Lower lobe of right lung (tissue), 2 donors: ENCODE results near the gene CTNNA2. TPM values are rescaled to one million over a fixed set of nuclear protein-coding genes. Genes with fewer than 3 reads are reported as not detected.

ENCODE experiments used
- ATAC-seq, 2 donors: fragments of 200-7000 bp; cut with Tn5 transposase; one replicate each; pipeline ENCODE4 v1.9.1; 2020 to 2022; ENCODE audit warnings: mild to moderate bottlenecking in 2 of 2, moderate library complexity in 2 of 2
- DNase-seq: peaks from one replicate; pipeline ENCODE4 v3.0.0-alpha.2; 2020
- H3K27ac ChIP-seq: fragments of 200-600 bp; one replicate; pipeline ENCODE4 v1.8.0; 2022
- H3K27me3 ChIP-seq: fragments of 200-600 bp; one replicate; pipeline ENCODE4 v1.8.0; 2022; ENCODE audit warnings: low read depth
- H3K36me3 ChIP-seq: fragments of 200-600 bp; one replicate; pipeline ENCODE4 v1.8.0; 2022; ENCODE audit warnings: mild to moderate bottlenecking
- H3K4me1 ChIP-seq: fragments of 200-600 bp; one replicate; pipeline ENCODE4 v1.8.0; 2022
- H3K4me3 ChIP-seq: fragments of 200-600 bp; one replicate; pipeline ENCODE4 v1.8.0; 2022; ENCODE audit warnings: mild to moderate bottlenecking
- H3K9me3 ChIP-seq: fragments of 200-600 bp; one replicate; pipeline ENCODE4 v1.8.0; 2022
- CTCF ChIP-seq: fragments of 200-600 bp; IDR thresholded peaks from one replicate; pipeline ENCODE4 v1.8.0; 2022; ENCODE audit warnings: antibody characterized with exemption, mild to moderate bottlenecking
- intact Hi-C: fragments of 100-400 bp; cut with DNase I; formaldehyde crosslinking; loops from one replicate; pipeline ENCODE4 v1.11.0; 2022
- microRNA-seq: library from miRNA; unstranded; fragments of <30 nt; microRNA quantifications from one replicate; pipeline ENCODE4 v1.2.0, GENCODE V29; 2020; ENCODE audit warnings: borderline number of aligned reads
- total RNA-seq: library from RNA; stranded (reverse); fragmentation: NEBNext Ultra II Directional; extraction: Animal tissue kit (Norgen Biotek cat#: 25700); gene quantifications from one replicate; pipeline ENCODE4 v1.2.1, GENCODE V29; 2021
- donor health status: DM: no; HTN: yes; CAD: no; lungs with severe emphysema.

CTNNA2 gene
- total RNA-seq, 1 donor from 2014 or later, result not detected

- no peak overlapping the region for H3K27ac ChIP-seq
- TF ChIP-seq CTCF, result no peak
- DNase-seq (no peak), ATAC-seq (no peak)
- H3K4me1 ChIP-seq, result no peaks in the 10 kb centered on the region
- intact Hi-C loops, result no loop called here
- H3K9me3 ChIP-seq, result peaks cover 12% of the 10 kb centered on the region
- no peak overlapping the region for H3K4me3 ChIP-seq
- H3K36me3 ChIP-seq, result no peaks in the 10 kb centered on the region
- H3K27me3 ChIP-seq, result no peaks in the 10 kb centered on the region
These were observed 1138.6 kb downstream of the CTNNA2 start for GRCh38 chr2:80651435-80651834.

DNA sequence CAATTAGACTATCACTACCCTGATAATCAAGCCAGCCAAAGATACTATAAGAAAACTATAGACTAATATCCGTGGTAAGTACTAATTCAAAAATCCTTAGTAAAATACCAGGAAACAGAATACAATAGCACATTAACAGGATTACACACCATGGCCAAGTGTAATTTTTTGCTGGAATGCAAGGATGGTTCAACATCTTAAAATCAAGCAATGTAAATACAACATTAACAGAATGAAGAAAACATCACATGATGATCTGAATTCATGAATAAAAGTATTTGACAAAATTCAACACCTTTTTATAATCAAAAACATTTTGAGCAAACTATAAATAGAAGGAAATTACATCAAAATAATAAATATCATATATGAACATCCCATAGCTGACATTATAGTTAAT, 1142.4 kb downstream of the CTNNA2 start:
- Histone ChIP-seq H3K9me3 (peaks cover 12% of the 10 kb centered on the region), H3K36me3 (no peaks in the 10 kb centered on the region), H3K4me1 (no peaks in the 10 kb centered on the region), H3K27ac (no peak overlapping the region), H3K27me3 (no peaks in the 10 kb centered on the region), H3K4me3 (no peak overlapping the region)
- intact Hi-C loops, result no loop called here
- no peak for ATAC-seq
- TF ChIP-seq CTCF, result no peak
- DNase-seq, result no peak

GRCh38 chr2:80670763-80671162, 1157.9 kb downstream of the CTNNA2 start:
- no peak for ATAC-seq
- H3K4me3 ChIP-seq, result no peak overlapping the region

GRCh38 chr2:80687524-80687923, 1174.7 kb downstream of the CTNNA2 start:
- Histone ChIP-seq H3K9me3 (no peaks in the 10 kb centered on the region), H3K4me1 (no peaks in the 10 kb centered on the region), H3K27ac (no peak overlapping the region), H3K27me3 (no peaks in the 10 kb centered on the region), H3K36me3 (no peaks in the 10 kb centered on the region), H3K4me3 (no peak overlapping the region)
- DNase-seq (no peak), ATAC-seq (no peak)
- intact Hi-C loops, result no loop called here
- no peak for TF ChIP-seq CTCF

More at GRCh38 chr2:80670763-80671162, 1157.9 kb downstream of the CTNNA2 start:
- Histone ChIP-seq H3K9me3 (no peaks in the 10 kb centered on the region), H3K36me3 (no peaks in the 10 kb centered on the region), H3K27ac (no peak overlapping the region), H3K4me1 (no peaks in the 10 kb centered on the region), H3K27me3 (no peaks in the 10 kb centered on the region)
- no peak for TF ChIP-seq CTCF
- DNase-seq, result no peak
- intact Hi-C loops, result no loop called here

DNA sequence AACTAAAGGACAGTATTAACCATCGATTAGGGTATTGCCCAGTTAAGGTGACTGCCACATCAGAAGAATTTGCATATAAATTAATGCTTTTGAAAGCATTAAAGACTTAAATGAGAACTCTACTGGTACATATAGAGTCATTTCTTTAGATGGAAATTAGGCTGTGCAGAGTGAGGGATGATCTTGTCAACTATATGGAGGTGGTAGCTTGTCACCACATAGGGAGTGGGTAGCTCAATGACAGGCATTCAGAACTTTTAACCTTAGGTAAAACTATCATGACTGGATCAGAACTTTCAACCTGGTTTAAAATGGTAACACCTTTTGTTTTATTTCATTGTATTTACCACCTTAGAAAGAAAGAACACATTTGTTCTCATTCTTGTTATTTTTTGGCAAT, 1176.3 kb downstream of the CTNNA2 start:
- intact Hi-C loops, result no loop called here
- H3K27ac ChIP-seq, result no peak overlapping the region
- ATAC-seq, result no peak

More for the DNA sequence above, 1176.3 kb downstream of the CTNNA2 start:
- DNase-seq, result no peak
- Histone ChIP-seq H3K9me3 (no peaks in the 10 kb centered on the region), H3K27me3 (no peaks in the 10 kb centered on the region), H3K4me3 (no peak overlapping the region), H3K36me3 (no peaks in the 10 kb centered on the region), H3K4me1 (no peaks in the 10 kb centered on the region)
- no peak for TF ChIP-seq CTCF

Small RNA genes within 50 kb of the gene (microRNA-seq; reads per million reads assigned to microRNA genes)
- gene MIR4264, result not detected
- not detected for gene MIR8080
